Astrocyte (in vitro differentiated cells and primary cell): Measurements from ENCODE around the gene CERK.

Experiments
- CTCF ChIP-seq: IDR thresholded peaks from 2 replicates; pipeline ENCODE4 v1.5.1; 2011; ENCODE audit warnings: low read depth, mild to moderate bottlenecking, inconsistent platforms, low read length, moderate library complexity; ENCODE audit not compliant: insufficient read depth
- EZH2 ChIP-seq: IDR thresholded peaks from 2 replicates; pipeline ENCODE4 v1.6.1; 2012; ENCODE audit warnings: mild to moderate bottlenecking, low read length, inconsistent platforms; ENCODE audit not compliant: insufficient read depth

GRCh38 chr22:46667245-46667623, 70.8 kb downstream of the CERK start:
- no peak for TF ChIP-seq CTCF
- no peak for TF ChIP-seq EZH2
